Measurements from ENCODE around the gene MGAT5.

Gene MGAT5

GRCh38 chr2:134431838-134432434, 178.1 kb downstream of the MGAT5 start:
- DNase-seq = no peak

DNA sequence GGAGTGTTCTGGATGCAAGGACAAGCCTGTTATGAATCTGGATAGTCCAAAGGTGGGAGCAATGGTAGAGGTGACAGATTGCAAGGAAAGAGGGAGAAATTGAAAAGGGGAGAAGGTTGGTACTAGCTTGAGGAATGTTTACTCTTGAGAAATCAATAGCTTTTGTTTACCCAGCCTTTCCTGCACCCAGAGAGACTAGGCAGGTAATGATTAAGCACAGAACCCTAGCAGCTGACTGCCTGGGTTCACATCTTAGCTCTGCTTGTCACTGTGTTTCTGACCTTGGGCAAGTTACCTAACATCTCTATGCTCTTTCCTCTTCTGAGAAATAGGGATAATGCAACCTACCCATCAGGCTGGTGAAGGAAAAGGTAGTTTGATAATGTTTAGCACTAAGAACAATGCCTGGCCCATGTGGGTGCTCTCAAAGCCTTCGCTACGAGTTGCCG, 178.6 kb downstream of the MGAT5 start:
- no peak for DNase-seq

DNA sequence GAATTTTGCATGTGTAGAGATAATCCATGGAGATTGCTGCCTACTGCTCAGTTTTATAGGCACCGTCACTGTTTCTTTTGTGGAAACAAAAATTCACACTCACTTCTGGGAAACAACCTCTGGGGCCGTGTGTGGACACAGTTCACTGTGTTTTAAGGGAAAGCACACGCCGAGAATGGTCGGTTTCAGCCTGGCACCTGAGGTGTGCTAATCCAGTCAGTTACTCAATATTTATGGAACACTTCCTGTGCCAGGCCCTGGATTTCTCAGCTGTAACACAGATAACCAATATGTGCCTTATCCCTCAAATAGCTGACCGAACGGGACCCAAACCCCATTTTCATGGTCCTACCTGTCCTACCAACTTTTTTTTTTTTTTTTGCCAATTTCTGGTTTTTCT, 179.6 kb downstream of the MGAT5 start:
- no peak for DNase-seq

DNA sequence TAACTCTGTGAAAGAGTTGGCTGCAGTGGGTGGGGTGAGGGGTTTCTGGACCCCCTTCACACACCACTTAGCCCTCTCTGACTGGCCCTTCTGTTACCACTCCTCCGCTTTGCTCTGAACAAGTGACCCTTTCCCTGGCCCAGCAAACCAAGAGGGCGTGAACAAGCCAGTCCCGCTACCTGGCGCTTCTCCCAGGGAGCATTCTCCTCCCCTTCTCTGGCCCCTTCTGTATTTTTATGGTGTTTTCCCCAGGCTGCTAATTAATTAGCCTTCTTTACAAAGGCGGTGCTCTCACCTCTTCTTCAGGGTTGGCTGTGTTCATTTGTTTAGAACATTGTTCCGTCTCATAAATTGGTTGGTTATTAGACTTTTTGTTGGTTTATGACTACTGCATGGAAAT, 180.1 kb downstream of the MGAT5 start:
- no peak for DNase-seq

GRCh38 chr2:134435505-134435904, 181.6 kb downstream of the MGAT5 start:
- no peak for DNase-seq

GRCh38 chr2:134435936-134436335, 182.1 kb downstream of the MGAT5 start:
- no peak for DNase-seq

DNA sequence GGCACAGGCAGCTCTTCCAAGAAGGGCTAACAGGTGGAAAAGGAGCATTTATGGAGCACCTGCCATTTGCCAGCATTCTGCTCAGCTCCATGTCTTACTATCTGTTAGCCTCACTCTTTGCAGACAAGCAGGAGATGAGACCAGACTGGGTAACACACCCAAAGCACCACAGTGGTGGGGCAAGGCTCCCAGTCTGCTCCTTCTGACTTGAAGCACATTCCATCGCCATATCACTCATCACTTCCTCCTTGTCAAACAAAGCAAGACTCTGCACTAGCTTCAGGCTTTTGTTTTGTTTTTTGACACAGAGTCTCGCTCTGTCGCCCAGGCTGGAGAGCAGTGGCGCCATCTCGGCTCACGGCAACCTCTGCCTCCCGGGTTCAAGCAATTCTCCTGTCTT, 182.8 kb downstream of the MGAT5 start:
- DNase-seq = no peak

DNA sequence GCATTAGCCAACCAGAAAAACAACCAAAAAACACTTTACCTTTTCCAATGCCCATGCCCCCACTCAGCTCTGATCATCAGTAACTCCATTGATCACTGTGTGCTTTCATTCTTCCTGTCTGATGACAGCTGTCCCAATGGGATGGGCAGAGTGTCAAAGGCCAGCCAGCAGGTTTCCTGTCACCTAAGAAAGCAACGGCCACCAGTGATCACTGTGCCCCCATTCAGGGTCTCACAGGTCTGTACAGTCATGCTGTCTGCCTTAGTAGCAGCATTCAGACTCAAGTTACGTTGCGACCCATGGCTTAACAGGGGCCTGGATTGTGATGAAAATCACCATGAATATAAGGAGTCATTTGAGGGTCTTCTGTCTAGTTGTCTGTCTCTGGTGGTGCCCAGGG, 184.5 kb downstream of the MGAT5 start:
- no peak for DNase-seq

DNA sequence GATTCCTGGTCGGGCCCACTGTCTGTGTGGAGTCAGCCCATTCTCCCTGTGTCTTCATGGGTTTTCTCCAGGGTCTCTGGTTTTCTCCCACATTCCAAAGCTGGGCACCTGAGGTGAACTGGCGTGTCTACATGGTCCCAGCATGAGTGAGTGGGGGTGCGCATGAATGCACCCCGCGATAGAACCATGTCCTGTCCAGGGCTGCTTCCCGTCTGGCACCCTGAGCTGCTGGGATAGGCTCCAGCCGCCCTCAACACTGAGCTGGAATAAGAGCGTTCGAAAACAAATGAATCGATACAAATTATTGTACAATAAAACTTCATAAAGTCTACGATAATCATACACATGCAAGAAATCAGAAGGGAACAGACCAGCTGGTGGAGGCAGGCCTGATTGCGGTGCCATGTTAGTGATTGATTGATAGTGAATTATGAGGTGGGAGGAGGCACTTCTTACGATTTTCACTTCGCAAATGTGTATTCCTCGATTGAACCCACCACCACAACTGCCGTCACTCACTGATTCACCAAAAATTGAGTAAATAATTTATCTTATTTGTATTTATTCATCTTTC, 186.6 kb downstream of the MGAT5 start:
- no peak for DNase-seq

- no peak for DNase-seq
Observed at GRCh38 chr2:134441153-134441863, 187.4 kb downstream of the MGAT5 start.

DNA sequence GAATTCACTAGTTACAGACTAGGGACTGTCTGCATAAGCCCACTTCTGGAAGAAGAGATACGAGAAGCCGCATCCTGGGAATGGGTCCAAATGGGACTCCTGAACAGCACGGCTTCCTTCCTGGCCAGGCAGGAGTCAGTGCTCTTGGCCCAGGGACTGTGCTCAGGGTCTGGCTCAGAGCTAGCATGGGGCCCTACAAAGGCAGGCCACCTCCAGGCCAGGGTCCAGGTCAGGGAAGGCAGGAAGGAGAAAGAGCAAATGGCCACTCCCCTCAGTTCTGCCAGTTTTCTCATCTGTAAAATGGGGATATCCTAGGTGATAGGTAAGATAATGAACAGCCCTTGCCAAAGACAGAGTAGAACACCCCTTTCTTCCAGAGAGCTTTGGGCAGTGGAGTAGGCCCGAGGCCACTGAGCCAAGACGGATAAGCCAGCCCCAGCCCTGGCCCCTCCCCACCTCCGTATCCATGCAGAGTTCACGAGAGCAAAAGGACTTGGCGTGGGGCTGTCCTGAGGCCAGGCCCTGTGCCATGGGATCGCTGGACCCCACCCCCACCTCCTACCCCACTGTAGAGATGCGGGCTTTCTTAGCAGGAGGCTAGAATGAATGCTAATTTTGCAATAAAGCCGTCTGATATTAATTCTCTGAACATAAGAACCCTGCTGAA, 190.1 kb downstream of the MGAT5 start:
- DNase-seq = no peak

DNA sequence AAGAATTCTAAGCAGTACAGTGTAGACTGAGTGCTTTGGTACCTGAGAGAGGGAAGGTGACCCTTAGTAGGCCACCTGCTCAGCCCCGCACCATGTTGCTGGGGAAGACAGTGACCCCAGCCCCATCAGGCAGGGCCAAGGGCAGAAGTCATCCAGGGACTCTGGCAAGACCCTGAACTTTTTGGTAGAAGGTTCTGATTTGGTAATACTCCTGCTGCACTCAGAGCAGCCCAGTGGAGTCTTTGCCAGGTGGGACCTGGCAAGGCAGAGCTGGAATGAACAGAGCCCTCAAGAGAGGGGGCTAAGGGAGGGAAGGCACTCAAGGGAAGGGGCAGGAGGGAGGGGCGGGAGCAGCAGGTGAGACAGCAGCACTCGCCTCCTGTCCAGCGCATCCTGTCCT, 191.2 kb downstream of the MGAT5 start:
- DNase-seq = no peak

GRCh38 chr2:134445985-134446382, 192.1 kb downstream of the MGAT5 start:
- DNase-seq = no peak

DNA sequence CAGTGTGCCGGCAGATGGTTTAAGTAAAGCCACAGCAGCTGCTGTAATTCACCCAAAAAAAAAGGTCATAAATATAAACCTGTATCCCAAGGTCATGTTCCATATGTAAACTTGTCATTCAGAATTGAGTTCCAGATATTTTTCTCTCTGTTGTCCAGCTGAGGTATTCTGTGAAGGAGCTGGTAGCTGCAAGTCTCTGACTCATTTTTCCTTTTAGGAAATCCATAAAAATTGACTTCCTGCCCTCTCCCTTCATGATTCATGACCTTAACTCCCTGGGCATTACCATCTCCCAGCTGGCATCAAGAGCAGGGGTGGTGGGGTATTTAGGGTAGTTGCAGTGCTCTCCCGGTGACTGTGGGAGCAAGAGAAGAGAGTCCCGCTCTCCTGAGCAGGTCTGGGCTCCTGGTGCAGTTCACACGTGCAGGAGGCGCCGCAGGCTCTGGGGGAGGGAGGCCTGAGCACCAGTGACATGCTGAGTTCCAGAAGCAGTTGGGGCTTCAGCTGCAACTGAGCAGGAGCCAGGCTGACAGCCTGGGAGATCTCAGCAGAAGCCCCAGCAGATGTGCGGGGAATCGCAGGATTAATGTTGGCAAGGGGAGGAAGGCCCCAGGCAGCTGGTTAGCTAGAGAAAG, 192.6 kb downstream of the MGAT5 start:
- DNase-seq = no peak

DNA sequence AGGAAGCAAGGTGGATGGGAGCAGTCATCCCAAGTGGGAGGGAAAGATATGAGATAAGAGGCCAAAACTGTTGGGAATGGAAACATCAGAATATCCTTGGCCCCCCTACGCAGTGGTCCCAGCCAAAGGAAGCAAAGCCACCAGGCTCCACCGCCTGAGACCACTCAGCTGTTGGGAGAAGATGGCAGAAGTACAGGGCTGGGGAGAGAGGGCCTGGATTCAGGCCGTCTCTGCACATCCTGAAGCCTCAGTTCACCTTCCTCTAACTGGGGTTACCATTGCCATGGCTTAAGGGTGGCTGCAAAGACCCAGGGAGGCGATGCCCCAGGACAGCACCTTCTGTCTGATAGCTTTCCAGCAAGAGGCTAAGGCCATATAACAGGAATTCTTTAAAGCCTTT, 193.8 kb downstream of the MGAT5 start:
- DNase-seq = no peak

GRCh38 chr2:134448650-134449049, 194.8 kb downstream of the MGAT5 start:
- DNase-seq = no peak

GRCh38 chr2:134449157-134449556, 195.3 kb downstream of the MGAT5 start:
- no peak for DNase-seq

DNA sequence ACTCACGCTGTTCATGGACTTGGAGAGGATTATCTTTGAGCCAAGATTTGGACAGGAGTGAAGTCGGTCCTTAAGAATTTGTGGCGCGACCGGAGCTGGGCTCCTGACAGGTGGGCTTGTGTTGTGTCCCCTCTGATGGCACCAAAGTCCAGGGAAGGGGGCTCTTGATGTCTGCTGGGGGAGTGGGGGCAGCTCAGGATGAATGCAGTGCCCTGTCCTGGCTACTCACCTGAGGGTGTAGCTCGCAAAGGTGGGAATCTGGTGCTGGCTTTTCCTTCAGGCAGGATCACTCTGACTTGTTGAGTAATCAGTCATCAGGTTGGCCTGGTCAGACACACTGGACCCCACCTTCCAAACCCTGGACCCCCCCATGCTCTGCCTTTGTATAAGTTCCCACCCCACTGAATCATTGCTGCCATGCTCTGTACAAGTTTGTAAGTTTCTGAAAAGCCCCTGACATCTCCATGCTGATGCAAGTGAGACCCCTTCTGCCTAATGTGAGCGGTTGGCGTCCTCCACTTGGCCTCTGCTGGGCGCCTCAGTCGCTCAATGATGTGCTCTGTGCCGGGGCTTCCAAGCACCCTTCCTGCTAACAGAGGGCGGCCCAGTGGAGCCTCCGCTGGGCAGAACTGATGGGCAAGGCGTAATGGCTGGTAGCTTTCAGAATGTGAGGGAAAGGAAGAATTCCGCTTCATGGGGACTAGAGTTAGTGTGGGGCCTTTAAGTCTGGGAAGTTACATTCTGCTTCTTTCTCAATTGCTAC, 196.1 kb downstream of the MGAT5 start:
- DNase-seq = no peak

DNA sequence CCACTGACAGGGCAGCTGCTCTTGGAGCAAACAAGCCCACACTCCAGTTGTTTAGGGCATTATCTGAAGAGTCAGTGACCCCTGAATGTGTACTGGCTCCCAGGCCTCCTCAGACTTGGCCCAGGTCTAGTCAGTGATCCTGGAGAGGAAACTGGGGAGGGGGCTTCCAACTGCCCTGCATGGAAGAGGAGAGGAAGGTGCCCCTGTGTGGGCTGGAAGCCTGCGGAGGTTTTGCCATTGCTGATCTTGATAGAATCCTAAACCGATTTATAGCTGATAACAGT, 197.4 kb downstream of the MGAT5 start:
- DNase-seq = no peak

DNA sequence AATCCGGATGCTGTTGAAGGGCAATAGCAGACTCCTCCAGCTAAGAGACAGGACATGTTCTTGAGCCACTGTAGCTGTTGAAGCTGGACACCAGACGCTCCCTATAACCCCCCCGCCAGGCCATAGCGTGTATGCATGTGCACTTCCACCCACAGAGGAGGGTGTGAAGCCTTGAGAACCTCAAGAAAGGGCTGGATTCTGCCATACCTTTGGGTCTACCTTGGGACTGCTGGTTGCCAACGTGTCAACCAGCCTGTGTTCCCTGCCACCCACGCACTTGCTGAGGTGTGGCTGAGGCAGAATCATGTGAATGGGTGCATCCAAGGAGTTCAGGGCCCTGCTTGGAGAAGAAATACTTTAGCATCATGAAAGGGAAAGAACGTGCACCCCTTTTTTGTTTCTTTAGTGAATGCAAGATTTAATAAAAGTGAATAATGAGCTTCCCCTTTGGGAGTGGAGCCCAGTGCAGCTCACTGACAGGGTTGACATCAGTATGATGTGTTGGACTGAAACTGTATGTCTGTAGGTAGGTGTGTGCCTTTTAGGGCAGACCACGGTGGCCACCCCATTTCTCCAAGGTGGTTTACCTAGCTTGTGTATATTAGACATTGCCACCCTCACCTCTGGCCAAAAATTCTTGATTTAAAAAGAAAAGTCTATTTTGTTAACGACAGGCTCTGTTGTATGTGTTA, 198.3 kb downstream of the MGAT5 start:
- DNase-seq = no peak

- no peak for DNase-seq
Observed at GRCh38 chr2:134453476-134453875, 199.6 kb downstream of the MGAT5 start.

DNA sequence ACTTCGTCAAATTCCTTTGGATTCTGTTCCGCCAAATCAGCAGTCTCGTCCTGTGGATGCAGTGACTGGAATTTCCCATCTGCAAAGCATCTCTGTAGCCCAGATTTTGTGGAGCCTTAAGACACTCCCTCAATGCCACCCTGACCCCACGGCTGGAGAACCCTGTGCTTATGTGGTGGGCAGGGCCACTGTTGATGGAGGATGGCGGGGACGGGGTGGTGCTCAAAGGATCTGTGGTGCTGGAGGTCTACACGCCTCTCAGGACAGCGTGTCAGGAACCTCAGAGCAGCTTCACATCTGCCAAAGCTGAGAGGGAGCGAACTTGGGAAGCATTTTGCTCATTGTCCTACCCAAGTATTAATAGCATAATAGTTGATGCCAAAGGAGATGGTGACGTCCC, 200.1 kb downstream of the MGAT5 start:
- DNase-seq = no peak
